NCI-H82 treated with DMSO at 0.1 percent for 48 hours (cell line): Measurements from ENCODE around the gene ACTL6B.

ENCODE experiments used
- DNase-seq: peaks from one replicate; lab custom pipeline; 2025; ENCODE audit not compliant: unreplicated experiment; lab: John Stamatoyannopoulos, UW

Gene ACTL6B

DNA sequence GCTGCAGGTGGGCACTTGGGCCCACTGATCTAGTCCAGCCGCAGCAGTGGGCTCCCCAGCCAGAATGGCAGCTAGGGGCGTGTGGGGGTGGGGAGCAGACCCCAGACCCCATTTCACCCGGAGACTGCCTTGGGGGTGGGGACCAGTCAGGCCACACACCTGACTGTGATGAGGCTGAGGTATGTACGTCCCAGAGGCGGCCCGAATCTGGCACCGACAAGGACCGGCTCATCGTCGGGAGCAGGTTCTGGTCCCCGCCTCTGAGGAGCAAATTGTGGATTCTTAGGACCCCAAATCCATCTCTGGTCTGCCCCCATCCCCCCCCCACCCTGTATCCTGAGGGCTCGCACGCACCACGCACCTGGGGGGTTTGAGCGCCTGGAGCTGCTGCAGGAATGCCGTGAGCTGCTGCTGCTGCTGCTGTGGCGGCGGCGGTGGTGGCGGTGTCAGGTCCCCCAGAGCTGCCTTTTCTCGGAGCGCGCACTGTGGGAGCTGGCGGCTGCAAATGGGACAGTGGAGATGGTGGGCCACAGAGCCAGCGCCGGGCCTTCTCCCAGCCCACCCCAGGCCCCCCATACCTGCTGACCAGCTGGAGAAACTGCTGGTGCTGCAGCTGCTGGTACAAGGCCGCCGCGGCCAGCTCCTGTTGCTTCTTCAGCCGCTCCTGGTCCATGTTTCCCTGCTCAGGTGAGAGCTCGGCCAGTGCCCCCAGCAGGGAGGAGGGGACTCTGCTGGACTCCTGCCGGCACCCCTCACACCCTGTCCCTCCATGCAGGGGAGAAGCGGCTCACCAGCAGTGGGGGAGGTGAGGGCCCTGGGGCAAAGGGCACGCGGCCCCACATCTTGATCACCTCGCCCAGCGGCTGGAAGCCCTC, 27.6 kb upstream of the ACTL6B start:
- DNase-seq: no peak

DNA sequence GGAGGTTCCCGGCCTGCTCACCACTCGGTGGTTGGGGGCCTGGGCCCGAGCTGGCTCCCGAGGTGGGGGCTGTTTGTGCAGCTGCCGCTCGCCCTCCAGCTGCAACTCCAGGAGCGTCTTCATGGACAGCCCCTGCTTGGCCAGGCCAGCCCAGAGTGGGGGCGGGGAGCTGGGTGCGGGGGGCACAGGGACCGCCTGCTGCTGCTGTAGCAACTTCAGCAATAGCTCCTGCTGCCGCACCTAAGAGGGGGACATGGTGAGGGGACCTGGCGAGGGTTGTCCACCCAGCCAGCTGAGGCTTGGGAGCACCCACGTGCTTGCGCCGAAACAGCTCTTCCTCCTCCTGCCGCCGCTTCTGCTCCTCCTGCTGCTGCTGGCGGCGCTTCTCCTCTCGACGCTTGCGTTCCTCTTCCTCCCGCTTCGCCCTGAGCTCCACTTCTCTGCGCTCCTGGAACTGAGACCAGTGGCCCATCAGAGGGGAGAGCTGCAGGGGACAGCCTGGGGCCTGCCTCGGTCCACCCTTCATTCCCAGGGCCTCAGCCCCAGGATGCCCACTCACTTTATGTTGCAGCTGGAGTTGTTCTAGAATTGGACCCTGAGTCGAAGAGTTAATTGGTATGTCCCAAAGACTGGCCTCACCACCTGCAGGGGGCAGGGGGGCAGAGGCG, 26.9 kb upstream of the ACTL6B start:
- DNase-seq: no peak

DNA sequence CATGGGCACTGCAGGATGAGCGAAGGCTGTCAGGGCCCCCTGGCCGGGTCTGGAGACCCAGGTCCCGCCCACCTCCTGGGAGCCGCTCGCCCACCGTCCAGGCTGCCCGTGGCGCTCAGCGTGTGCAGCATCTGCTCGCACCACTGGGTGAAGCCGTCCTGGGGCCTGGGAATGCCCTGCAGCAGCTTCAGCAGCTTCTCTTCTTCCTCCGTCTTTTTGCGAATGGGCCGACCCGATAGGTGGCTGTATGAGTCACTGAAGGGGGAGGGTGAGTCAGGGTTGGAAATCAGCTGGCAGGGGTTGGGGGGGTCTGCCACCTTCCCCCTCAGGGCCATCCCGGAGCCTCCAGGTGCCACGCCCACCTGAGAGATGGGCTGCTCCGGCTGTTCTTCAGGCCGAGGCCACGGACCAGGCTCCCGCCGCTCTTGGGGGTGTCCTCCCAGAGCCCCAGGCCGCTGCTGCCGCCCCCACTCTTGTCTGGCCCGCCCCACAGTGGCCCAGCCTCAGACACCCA, 26.0 kb upstream of the ACTL6B start:
- DNase-seq: no peak

DNA sequence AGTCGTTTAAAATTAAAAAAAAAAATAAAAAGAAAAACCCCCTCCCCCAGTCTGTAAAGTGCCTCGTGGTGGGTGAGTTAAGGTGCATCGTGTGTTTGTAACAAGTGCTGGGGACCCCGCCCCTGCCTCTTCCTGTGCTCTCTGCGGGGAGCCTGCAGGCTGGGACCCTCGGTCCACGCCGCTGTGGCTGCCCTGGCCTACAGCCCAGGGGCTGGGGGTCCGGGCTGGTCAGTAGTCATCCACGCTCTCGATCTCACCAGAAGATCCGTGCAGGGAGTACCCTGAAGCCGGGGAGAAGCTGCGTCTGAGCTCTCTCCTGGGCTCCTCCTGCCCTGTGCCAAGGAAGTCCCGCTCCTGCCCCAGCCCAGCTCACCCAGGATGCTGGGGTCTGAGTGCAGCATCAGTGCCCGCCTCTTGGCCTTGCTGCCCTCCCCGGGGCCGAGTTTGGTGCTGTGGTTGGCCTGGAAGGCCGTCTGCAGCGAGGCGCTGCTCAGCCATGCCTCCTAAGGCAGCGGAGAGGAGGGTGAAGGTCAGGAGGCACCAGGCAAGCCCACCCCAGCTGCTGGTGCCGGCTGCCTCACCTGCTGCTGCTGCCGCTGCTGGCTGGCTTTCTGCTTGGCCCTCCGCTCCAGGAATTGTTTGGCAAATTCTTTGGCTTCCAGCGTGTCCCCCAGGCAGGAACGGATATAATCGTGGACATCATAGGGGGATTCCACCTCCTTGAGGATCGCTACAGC, 25.4 kb upstream of the ACTL6B start:
- DNase-seq: no peak

DNA sequence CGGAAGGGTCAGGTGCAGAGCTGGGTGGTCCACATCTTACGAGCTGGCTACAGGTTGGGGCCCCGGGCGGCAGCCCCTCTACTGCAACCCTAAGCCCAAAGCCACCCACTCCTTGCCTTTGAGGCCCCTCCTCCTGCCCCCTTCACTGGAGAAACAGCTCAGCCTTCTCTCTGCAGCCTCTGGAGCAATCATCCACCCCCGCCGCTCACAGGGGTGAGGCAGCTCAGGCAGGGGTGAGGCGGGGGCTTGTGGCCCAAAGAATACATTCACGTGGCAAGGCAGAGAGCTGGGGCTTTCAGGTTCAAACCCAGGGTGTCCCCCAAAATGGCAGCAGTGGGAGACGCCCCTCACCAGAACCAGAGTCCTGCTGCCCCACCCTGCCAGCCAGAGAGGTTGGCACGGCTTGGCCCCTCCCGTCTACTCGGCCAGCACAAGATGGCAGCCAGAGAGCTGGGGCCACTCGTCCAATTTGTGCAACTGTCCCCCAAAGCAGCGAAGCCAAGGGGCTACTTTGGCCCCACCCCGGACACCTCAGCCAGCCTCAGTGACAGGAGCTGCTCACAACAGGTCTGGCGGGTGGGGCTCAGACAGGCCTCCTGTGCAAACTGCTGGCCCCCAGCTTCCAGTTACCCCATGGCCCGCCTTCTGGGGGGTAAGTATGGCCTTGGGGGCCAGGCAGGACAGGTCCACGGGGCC, 24.5 kb upstream of the ACTL6B start:
- DNase-seq: no peak

DNA sequence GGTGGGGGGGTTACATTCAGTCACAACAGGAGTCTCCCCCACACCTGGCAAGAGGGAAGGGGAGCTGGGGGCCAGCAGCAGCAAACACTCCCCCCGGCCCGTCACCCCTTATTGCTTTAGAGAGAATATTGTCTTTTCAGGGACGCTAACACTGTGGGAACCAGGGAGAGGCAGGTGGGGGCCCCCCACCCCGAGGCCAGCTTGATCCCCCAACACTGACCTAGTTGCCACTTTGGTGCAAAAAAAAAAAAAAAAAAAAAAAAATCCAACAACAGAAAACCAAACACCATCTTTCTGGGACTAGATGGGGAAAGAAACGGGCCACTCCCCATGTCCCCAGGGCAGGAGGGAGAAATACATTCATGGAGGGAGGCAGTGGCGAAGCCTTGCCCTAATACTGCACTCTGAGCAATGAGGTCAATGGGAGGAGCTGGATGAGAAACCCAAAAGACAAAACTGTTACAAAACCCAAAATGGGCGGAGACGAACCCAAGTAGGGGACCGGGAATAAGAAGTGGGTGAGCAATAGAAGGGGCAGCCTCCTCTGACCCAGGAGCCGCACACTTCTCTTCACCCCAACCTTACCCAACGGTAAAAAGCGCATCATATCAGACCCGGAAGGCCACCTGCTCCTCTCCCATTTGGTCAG, 23.8 kb upstream of the ACTL6B start:
- no peak for DNase-seq

DNA sequence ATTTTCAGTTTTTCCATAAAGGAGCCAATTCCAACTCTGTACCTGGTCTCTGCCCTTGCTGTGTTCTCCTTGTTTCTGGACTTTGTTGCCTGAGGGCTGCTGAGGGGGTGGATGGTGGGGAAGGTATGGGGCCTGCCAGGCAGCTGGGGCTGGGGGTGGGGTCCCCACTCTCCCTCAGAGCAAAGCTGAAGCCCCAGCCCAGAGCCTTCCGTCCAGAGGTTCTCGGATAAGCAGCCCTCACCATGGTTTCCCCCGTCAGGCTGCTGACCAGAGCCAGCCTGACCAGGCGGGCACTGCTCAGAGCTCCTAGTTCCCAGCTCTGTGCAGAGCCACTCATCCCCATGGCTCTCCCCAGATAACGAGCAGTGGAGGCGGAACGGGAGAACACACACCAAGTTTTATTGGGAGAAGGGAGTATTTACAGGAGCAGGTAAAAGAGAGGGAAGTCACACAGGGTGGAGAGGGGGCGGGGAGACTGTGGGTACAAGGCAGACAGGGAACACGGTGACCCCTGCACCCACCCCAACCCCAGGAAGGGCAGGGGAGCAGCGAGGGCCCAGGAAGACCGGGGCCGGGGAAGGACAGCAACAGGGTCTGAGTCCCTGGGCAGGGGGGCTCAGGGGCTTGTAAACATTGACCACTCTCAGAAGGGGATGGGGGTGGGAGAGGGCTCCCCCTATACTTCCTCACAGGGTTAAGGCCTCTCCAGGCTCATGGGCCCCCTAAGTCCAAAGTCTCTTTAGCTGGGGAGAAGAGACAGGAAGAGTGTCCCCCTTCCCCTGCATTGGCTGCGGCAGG, 23.1 kb upstream of the ACTL6B start:
- no peak for DNase-seq

DNA sequence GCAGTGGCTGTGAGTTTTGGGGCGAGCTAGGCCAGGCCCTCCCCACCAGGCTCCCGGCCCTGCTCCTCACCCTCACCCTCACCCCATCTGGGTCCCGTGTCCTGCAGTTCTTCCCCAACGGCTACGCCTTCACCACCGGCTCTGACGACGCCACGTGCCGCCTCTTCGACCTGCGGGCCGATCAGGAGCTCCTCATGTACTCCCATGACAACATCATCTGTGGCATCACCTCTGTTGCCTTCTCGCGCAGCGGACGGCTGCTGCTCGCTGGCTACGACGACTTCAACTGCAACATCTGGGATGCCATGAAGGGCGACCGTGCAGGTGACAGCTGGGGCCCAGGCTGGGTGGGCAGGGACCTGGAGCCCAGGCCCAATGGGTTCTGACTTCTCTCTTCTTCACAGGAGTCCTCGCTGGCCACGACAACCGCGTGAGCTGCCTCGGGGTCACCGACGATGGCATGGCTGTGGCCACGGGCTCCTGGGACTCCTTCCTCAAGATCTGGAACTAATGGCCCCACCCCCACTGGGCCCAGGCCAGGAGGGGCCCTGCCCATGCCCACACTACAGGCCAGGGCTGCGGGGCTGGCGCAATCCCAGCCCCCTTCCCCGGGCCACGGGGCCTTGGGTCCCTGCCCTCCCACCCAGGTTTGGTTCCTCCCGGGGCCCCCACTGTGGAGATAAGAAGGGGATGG, 22.2 kb upstream of the ACTL6B start:
- no peak for DNase-seq

DNA sequence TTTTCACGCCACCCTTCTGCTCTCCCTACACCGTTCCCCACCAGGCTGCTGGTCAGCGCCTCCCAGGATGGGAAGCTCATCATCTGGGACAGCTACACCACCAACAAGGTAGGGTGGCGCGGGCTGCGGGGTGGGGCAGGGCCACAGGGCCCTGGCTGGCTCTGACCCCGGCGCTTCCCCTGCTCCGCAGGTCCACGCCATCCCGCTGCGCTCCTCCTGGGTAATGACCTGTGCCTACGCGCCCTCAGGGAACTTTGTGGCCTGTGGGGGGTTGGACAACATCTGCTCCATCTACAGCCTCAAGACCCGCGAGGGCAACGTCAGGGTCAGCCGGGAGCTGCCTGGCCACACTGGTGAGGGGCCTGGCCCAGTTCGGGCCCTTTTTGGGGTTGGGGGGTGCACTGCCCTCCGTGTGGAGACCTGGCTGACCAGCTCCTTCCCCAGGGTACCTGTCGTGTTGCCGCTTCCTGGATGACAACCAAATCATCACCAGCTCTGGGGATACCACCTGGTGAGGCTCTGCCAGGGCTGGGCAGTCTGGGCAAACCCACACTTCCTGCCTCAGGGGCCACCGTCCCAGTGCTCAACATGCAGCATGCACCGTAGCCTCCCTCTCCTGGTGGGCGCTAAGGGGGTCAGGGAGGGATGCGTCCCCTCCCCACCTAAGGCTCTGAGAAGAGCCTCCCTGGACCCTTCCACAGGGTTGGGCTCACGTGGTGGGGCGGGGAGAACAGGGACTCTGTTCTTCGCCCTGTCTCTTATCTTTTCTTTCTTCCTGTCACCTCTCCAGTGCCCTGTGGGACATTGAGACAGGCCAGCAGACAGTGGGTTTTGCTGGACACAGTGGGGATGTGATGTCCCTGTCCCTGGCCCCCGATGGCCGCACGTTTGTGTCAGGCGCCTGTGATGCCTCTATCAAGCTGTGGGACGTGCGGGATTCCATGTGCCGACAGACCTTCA, 21.3 kb upstream of the ACTL6B start:
- DNase-seq: no peak

DNA sequence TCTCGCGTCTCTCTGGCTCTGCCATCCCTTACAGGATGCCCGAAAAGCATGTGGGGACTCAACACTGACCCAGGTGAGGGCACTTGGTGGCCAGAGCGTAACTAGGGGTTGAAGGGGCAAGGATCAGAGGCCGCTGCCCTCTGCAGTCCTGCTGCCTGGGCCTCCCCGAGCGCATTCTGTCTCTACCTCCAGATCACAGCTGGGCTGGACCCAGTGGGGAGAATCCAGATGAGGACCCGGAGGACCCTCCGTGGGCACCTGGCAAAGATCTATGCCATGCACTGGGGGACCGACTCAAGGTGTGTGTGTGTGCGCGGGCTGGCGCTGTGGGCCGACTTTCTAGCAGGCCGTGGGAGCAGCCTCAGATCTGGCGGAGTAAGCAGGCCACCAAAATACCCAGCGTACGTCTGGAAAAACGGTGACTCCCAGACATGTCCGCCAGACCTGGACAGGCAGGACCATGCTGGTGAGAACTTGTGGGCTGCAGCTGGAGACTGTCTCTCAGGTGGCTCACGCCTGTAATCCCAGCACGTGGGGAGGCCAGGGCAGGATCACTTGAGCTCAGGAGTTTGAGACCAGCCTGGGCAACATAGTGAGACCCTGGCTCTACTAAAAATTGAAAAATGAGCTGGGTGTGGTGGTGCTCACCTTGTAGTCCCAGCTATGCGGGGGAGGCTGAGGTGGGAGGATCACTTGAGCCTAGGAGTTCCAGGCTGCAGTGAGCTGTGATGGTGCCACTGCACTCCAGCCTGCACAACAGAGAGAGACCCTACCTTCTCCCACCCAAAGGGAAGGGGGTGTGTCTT, 20.5 kb upstream of the ACTL6B start:
- no peak for DNase-seq

DNA sequence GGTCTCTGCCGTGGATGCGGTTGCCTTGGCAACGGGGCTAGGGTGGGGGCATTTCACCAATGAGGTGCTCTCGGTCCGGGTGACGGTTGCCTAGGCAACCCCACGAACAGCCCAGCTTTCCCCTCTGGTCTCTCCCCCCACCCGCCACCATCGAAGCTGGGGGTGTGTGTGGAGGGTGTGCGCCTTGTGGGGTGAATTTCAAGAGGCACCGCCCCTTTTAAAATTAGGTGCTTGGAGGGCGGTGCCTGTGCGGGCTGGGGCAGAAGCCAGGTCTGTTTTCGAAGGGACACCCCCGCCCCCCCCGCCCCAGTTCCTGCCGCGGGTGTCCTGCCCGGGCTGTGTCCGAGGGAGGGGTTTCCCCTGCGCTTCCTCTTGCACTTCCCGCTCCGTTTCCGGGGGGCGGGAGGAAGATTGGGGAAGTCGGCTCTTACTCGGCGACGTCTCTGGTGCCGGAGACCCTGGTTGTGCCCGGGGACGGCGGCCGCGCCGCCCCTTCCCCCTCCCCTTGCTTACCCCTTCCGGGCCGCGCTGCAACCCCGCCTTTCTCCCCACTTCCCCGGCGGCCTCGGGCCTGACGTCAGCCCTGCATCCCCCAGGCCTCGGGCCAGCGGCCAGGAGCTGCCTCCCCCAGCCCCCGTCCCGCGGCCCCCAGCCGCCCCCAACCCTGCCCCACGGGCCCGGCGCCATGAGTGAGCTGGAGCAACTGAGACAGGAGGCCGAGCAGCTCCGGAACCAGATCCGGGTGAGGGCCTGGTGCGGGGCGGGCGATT, 19.5 kb upstream of the ACTL6B start:
- DNase-seq: no peak

DNA sequence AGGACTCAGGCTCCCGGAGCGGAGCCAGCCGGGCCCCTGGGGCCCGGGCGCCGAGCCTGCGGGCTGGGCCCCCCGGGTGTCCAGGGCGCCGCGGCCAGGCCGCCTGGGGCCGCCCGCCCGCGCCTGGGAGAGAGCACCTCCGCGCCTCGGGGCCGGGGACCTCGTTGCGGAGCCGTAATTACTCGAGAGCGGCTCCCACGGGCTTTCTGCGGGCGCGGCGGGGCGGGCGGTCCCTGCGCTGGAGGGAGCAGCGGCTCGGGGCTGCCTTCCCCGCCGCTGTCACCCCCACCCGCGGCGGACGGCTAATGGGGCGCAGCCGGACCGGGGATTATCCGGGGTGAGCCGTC, 18.8 kb upstream of the ACTL6B start:
- no peak for DNase-seq

DNA sequence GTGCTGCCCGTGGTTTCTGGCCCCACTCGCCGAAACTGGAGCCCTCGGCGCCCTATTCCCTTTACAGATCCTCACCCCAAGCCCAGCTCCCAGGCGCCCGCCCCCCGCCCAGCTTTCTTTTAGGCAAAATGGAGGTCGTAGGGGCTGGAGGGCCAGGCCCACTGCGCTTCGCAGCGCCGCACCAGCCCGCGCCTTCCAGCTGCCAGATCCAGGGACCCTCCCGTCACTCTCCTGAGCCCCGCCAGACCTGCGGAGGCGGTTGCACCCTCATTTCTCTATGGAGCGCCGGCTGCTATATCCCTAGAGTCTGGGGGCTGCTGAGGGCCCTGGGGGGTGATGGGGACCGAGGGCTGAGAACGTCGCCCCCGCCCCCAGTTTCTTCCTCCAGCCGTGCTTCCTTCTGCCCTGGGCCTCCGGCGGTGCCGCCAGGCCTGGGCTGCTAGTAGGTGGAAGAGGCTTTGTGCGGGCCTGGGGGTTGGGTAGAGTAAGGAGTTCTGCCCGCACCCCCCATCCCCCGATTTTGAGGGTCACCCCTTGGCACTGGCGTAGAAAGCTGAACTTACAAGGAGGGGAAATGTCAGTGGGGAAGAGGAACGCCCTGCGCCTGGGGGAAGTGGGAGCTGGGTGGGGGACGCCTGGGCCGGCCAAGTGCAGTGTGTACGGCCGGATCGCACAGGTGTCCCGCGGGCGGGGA, 18.3 kb upstream of the ACTL6B start:
- no peak for DNase-seq

DNA sequence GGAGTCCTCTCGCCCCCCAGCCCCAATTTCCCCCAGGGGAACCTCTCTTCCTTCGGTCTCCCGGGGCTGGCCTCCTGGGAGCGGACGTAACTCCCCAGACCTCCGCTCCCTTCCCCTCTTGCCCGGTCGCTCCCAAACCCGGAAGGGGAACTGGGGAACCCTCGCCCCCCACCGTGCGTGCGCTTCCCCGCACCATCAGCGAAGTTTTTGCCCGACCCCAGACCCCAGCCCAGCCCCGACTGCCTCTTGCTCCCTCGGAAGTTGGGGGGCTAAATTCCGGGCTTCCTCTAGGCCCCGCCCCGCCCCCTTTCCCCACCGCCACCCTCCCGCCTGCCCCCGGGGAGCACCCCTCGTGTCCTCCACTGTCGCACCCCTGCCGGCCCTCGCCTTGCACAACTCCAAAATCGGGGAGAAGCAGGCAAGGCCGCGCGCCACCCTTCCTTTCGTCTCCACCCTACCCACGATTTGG, 17.7 kb upstream of the ACTL6B start:
- no peak for DNase-seq

DNA sequence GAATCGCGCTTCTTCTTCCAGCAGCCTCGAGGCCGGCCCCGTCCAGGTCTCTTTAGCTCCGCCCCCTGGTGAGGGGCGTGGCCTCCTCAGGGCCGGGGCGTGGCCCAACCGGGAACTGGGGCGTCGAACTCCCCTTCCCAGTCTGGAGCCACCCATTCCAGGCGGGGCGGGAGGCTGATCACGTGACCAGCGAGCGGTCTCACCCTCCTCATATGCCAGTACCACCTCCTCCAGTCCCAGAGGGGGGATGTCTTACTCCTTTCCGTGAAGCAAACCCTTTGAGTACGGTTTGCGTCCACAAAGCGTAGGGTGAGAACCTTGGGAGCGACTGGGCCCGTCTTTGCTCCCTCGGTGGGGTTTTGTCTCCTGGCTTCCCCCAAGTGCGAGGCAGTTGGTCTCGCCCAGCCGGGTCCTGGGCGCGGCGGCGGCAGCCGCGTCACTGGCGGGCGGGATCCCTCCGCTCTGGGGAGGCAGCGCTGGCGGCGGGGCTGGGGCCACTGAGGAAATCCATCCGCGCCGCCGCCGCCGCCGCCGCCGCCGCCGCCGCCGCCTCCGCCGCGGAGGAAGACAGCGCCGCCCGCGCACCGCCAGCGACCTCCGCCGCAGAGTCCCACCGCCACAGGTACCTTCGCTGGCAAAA, 17.2 kb upstream of the ACTL6B start, which contains the start of gene GNB2:
Gene GNB2 (plus strand): TSS at position 439 of the 640 bp plus-strand sequence. CDS start 2,526 bp downstream, outside the sequence.
- peak; percentile 92 for DNase-seq
